ENCODE measurements around the gene CDC14A.

GRCh38 chr1:100422065-100422464 lies 69.8 kb downstream of the CDC14A start:
- TF ChIP-seq POLR2AphosphoS5 (IDR thresholded peaks at IDR 0.05): no peak
- no peak for TF ChIP-seq CTCF (IDR thresholded peaks at IDR 0.05)
- no peak for TF ChIP-seq EP300 (IDR thresholded peaks at IDR 0.05)
